Suprapubic skin (tissue), 4 donors: ENCODE measurements around the gene FOXK2. TPM values are rescaled to one million over a fixed set of nuclear protein-coding genes. Genes with fewer than 3 reads are reported as not detected.

ENCODE experiments used
- DNase-seq, 2 donors: peaks; one replicate each; pipeline ENCODE4 v3.0.0-alpha.2; 2019; ENCODE audit warnings: low spot score in 2 of 2
- H3K27ac ChIP-seq: fragments of 200-600 bp; sonication (generic); one replicate; pipeline ENCODE4 v1.5.1; 2019
- H3K27me3 ChIP-seq: fragments of 200-600 bp; sonication (generic); one replicate; pipeline ENCODE4 v1.5.1; 2019
- H3K36me3 ChIP-seq: fragments of 200-600 bp; sonication (generic); one replicate; pipeline ENCODE4 v1.5.1; 2019
- H3K4me1 ChIP-seq: fragments of 200-600 bp; sonication (generic); one replicate; pipeline ENCODE4 v1.5.1; 2019
- H3K4me3 ChIP-seq: fragments of 200-600 bp; sonication (generic); one replicate; pipeline ENCODE4 v1.5.1; 2019; ENCODE audit warnings: mild to moderate bottlenecking
- H3K9me3 ChIP-seq: fragments of 200-600 bp; sonication (generic); one replicate; pipeline ENCODE4 v1.5.1; 2019
- EP300 ChIP-seq: sonication (generic); formaldehyde crosslinking; IDR thresholded peaks from one replicate; pipeline ENCODE4 v1.6.1; 2017; ENCODE audit warnings: antibody characterized with exemption
- POLR2A ChIP-seq, 2 donors: fragments of 450-650 bp; IDR thresholded peaks; one replicate each; pipeline ENCODE4 v1.6.1; 2017; ENCODE audit warnings: antibody characterized with exemption in 2 of 2, mild to moderate bottlenecking in 2 of 2, moderate library complexity in 2 of 2
- POLR2AphosphoS5 ChIP-seq, 3 donors: sonication (generic); formaldehyde crosslinking; IDR thresholded peaks; one replicate each; pipeline ENCODE4 v1.6.1; 2017; ENCODE audit warnings: antibody characterized with exemption in 3 of 3
- WGBS: methylation state at CpG from one replicate; pipeline ENCODE4 v1.1.5; 2018; 5-methylcytosine and 5-hydroxymethylcytosine counted together
- total RNA-seq, 4 donors: library from RNA; depleted of rRNA; stranded (reverse); fragments of >200 nt; gene quantifications; one replicate each; pipeline ENCODE4 v1.1.0, GENCODE V29; 2016
- TF ChIP-seq, protein P1 (sequence below), 2 donors: fragments of 200-600 bp in 1 of 2; fragments of 450-650 bp in 1 of 2; sonication (generic) in 1 of 2; IDR thresholded peaks; one replicate each; pipeline ENCODE4 v1.5.1; 2016 to 2019; ENCODE audit warnings: antibody characterized with exemption in 2 of 2, mild to moderate bottlenecking in 1 of 2, moderate library complexity in 1 of 2

The FOXK2 gene
- total RNA-seq, 4 donors from 2014 or later: 62.7 to 94.5 (median 78.4) TPM

- H3K9me3 ChIP-seq: no peaks in the 10 kb centered on the region
- peaks cover 58% of the 10 kb centered on the region for H3K36me3 ChIP-seq
- TF ChIP-seq POLR2AphosphoS5 (IDR thresholded peaks at IDR 0.05): no peak
- TF ChIP-seq, protein P1, sequence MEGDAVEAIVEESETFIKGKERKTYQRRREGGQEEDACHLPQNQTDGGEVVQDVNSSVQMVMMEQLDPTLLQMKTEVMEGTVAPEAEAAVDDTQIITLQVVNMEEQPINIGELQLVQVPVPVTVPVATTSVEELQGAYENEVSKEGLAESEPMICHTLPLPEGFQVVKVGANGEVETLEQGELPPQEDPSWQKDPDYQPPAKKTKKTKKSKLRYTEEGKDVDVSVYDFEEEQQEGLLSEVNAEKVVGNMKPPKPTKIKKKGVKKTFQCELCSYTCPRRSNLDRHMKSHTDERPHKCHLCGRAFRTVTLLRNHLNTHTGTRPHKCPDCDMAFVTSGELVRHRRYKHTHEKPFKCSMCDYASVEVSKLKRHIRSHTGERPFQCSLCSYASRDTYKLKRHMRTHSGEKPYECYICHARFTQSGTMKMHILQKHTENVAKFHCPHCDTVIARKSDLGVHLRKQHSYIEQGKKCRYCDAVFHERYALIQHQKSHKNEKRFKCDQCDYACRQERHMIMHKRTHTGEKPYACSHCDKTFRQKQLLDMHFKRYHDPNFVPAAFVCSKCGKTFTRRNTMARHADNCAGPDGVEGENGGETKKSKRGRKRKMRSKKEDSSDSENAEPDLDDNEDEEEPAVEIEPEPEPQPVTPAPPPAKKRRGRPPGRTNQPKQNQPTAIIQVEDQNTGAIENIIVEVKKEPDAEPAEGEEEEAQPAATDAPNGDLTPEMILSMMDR (IDR thresholded peaks at IDR 0.05): no peak
- TF ChIP-seq EP300: no peak
- TF ChIP-seq POLR2A (IDR thresholded peaks at IDR 0.05): no peak
- WGBS: 84% methylated on average over 20 of the region's 20 CpGs
- no peak overlapping the region for H3K27ac ChIP-seq
- peaks cover 19% of the 10 kb centered on the region for H3K4me1 ChIP-seq
- no peaks in the 10 kb centered on the region for H3K27me3 ChIP-seq
- no peak overlapping the region for H3K4me3 ChIP-seq
- no peak for DNase-seq
These were observed 83.6 kb downstream of the FOXK2 start for GRCh38 chr17:82602986-82603710.

GRCh38 chr17:82603981-82604448 is 84.5 kb downstream of the FOXK2 start:
- 78% methylated on average over 18 of the region's 18 CpGs for WGBS
- no peaks in the 10 kb centered on the region for H3K9me3 ChIP-seq
- no peaks in the 10 kb centered on the region for H3K27me3 ChIP-seq
- H3K36me3 ChIP-seq: peaks cover 55% of the 10 kb centered on the region
- DNase-seq: no peak
- H3K4me1 ChIP-seq: peaks cover 19% of the 10 kb centered on the region
- H3K4me3 ChIP-seq: no peak overlapping the region
- TF ChIP-seq, protein P1 (IDR thresholded peaks at IDR 0.05): no peak
- TF ChIP-seq POLR2AphosphoS5 (IDR thresholded peaks at IDR 0.05) (no peak), POLR2A (IDR thresholded peaks at IDR 0.05) (no peak), EP300 (no peak)
- H3K27ac ChIP-seq: no peak overlapping the region

- peaks cover 57% of the 10 kb centered on the region for H3K36me3 ChIP-seq
These were observed 85.0 kb downstream of the FOXK2 start for GRCh38 chr17:82604532-82604931.

DNA sequence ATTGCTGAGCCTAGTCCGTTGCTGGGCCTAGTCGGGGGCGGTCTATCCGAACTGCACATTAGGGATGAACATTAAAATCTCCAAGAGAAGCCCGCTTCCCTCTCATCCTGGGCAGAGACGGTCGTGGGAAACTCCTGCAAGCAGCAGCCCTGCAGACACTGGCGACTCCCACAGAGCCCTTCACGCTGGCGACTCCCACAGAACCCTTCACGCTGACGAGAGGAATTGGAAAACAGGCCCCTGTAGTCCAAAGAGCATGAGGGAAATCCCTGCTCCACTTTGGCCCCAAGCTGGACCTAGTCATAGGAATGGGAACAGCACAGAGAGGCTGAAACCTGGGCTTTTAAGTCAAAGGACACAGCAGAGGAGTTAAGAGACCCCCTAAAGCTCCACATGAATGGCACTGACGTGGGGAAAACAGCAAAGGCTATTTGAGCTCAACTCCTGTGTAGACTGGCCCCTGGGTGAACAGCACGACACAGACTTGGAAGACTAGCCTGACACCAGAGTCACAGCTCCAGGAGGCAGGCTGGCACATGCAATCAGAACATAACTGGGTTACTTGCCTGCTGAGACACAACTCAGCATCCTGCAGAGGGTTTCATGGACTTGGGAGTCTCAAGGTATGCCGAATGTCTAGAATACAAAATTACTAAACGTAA is 86.5 kb downstream of the FOXK2 start:
- Histone ChIP-seq H3K36me3 (peaks cover 66% of the 10 kb centered on the region), H3K27ac (peak overlapping the region; percentile 47), H3K27me3 (no peaks in the 10 kb centered on the region), H3K4me1 (peaks cover 19% of the 10 kb centered on the region), H3K9me3 (no peaks in the 10 kb centered on the region), H3K4me3 (no peak overlapping the region)
- TF ChIP-seq POLR2A (IDR thresholded peaks at IDR 0.05): no peak
- TF ChIP-seq EP300: no peak
- TF ChIP-seq, protein P1 (IDR thresholded peaks at IDR 0.05): no peak
- TF ChIP-seq POLR2AphosphoS5 (IDR thresholded peaks at IDR 0.05): no peak
- no peak for DNase-seq
- WGBS: 46% methylated on average over 16 of the region's 16 CpGs

More at GRCh38 chr17:82604532-82604931, 85.0 kb downstream of the FOXK2 start:
- WGBS: 92% methylated on average over 7 of the region's 7 CpGs
- Histone ChIP-seq H3K9me3 (no peaks in the 10 kb centered on the region), H3K4me3 (no peak overlapping the region), H3K27me3 (no peaks in the 10 kb centered on the region), H3K4me1 (peaks cover 19% of the 10 kb centered on the region), H3K27ac (peak overlapping the region; percentile 5)
- no peak for DNase-seq
- TF ChIP-seq POLR2A (IDR thresholded peaks at IDR 0.05) (no peak), POLR2AphosphoS5 (IDR thresholded peaks at IDR 0.05) (no peak), EP300 (no peak)
- TF ChIP-seq, protein P1 (IDR thresholded peaks at IDR 0.05): no peak

- no peak overlapping the region for H3K27ac ChIP-seq
- peaks cover 46% of the 10 kb centered on the region for H3K36me3 ChIP-seq
- H3K9me3 ChIP-seq: no peaks in the 10 kb centered on the region
- no peak for DNase-seq
- TF ChIP-seq EP300 (no peak), POLR2A (IDR thresholded peaks at IDR 0.05) (no peak), POLR2AphosphoS5 (IDR thresholded peaks at IDR 0.05) (no peak)
- TF ChIP-seq, protein P1 (IDR thresholded peaks at IDR 0.05): no peak
- no peak overlapping the region for H3K4me3 ChIP-seq
- H3K27me3 ChIP-seq: no peaks in the 10 kb centered on the region
- peaks cover 19% of the 10 kb centered on the region for H3K4me1 ChIP-seq
- 79% methylated on average over 5 of the region's 5 CpGs for WGBS
These were observed 89.3 kb downstream of the FOXK2 start for GRCh38 chr17:82608816-82609215.
